Panc1 (cell line): ENCODE data around the gene SH3BP4.

Experiments used
- POLR2AphosphoS5 ChIP-seq: IDR thresholded peaks from 2 replicates; pipeline ENCODE4 v1.6.1; 2012; ENCODE audit warnings: mild to moderate bottlenecking, low read depth, low read length, moderate library complexity
- SIN3A ChIP-seq: IDR thresholded peaks from 2 replicates; pipeline ENCODE4 v1.6.1; 2012; ENCODE audit warnings: low read depth, mild to moderate bottlenecking, low read length, moderate library complexity, borderline replicate concordance; ENCODE audit not compliant: insufficient read depth
- TCF7L2 ChIP-seq: IDR thresholded peaks from 2 replicates; pipeline ENCODE4 v1.6.1; 2011; ENCODE audit warnings: mild to moderate bottlenecking, low read depth, low read length, inconsistent platforms
- TF ChIP-seq, protein P1 (sequence below): fragments of 450-650 bp; IDR thresholded peaks from 2 replicates; pipeline ENCODE4 v1.5.1; 2017; ENCODE audit warnings: mild to moderate bottlenecking
- TF ChIP-seq, protein P2 (sequence below), 2 experiments: IDR thresholded peaks; 2 replicates each; pipeline ENCODE4 v1.6.1; 2011 to 2012; ENCODE audit warnings: low read depth in 2 of 2, control low read depth in 1 of 2, low read length in 1 of 2, mild to moderate bottlenecking in 1 of 2, moderate library complexity in 1 of 2; ENCODE audit not compliant: insufficient read depth in 1 of 2

DNA sequence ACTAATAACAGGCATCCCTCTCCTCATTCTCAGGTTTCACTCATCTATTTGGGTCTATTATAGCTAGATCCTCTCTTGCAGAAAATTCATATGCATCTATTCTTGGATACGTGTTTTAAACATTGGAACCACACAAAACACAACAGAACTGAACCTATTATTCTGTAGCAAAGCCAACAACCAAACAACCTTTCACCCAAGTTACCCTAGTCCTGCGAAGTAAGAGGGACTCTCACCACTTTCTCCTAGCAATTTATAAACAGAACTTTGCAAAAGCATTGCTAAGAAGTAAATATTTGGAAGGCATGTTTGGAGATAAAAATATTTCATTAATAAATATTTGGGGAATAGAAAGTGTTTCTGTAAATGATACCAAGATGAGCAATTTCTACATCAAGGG is 20.4 kb upstream of the SH3BP4 start:
- TF ChIP-seq, protein P1, sequence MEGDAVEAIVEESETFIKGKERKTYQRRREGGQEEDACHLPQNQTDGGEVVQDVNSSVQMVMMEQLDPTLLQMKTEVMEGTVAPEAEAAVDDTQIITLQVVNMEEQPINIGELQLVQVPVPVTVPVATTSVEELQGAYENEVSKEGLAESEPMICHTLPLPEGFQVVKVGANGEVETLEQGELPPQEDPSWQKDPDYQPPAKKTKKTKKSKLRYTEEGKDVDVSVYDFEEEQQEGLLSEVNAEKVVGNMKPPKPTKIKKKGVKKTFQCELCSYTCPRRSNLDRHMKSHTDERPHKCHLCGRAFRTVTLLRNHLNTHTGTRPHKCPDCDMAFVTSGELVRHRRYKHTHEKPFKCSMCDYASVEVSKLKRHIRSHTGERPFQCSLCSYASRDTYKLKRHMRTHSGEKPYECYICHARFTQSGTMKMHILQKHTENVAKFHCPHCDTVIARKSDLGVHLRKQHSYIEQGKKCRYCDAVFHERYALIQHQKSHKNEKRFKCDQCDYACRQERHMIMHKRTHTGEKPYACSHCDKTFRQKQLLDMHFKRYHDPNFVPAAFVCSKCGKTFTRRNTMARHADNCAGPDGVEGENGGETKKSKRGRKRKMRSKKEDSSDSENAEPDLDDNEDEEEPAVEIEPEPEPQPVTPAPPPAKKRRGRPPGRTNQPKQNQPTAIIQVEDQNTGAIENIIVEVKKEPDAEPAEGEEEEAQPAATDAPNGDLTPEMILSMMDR = no peak
- TF ChIP-seq POLR2AphosphoS5 (no peak), SIN3A (no peak), TCF7L2 (no peak)
- TF ChIP-seq, protein P2, sequence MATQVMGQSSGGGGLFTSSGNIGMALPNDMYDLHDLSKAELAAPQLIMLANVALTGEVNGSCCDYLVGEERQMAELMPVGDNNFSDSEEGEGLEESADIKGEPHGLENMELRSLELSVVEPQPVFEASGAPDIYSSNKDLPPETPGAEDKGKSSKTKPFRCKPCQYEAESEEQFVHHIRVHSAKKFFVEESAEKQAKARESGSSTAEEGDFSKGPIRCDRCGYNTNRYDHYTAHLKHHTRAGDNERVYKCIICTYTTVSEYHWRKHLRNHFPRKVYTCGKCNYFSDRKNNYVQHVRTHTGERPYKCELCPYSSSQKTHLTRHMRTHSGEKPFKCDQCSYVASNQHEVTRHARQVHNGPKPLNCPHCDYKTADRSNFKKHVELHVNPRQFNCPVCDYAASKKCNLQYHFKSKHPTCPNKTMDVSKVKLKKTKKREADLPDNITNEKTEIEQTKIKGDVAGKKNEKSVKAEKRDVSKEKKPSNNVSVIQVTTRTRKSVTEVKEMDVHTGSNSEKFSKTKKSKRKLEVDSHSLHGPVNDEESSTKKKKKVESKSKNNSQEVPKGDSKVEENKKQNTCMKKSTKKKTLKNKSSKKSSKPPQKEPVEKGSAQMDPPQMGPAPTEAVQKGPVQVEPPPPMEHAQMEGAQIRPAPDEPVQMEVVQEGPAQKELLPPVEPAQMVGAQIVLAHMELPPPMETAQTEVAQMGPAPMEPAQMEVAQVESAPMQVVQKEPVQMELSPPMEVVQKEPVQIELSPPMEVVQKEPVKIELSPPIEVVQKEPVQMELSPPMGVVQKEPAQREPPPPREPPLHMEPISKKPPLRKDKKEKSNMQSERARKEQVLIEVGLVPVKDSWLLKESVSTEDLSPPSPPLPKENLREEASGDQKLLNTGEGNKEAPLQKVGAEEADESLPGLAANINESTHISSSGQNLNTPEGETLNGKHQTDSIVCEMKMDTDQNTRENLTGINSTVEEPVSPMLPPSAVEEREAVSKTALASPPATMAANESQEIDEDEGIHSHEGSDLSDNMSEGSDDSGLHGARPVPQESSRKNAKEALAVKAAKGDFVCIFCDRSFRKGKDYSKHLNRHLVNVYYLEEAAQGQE (IDR thresholded peaks at IDR 0.05; ENCODE audit: insufficient read depth in 1 of 2, low read depth in 2 of 2, low read length in 1 of 2) = no peak
